Central memory CD8-positive, alpha-beta T cell (primary cell): ENCODE data around the gene FNIP2.
A peak's percentile ranks its signal among the peaks of the same experiment; 100 is the strongest.
"Not testable (repeated sequence)": the region's sequence is repeated elsewhere in the genome, so short reads cannot be mapped to it uniquely, and the experiment has no call there.

Experiments used
- ATAC-seq: fragments of 150-1000 bp; cut with Tn5 transposase; replicated peaks from 2 replicates; pipeline ENCODE4 v1.10.0; 2022; ENCODE audit warnings: mild to moderate bottlenecking, moderate FRiP score, moderate number of reproducible peaks; ENCODE audit not compliant: poor library complexity, severe bottlenecking; ENCODE audit errors: extremely low read depth
- DNase-seq, 2 donors: peaks; one replicate each; pipeline ENCODE4 v3.0.0; 2021; ENCODE audit warnings: low spot score in 2 of 2
- H3K27ac Mint-ChIP-seq: one replicate; pipeline ENCODE4 v1.8.0; 2022; ENCODE audit warnings: low read depth, mild to moderate bottlenecking, moderate library complexity, mixed read lengths
- H3K27me3 Mint-ChIP-seq: one replicate; pipeline ENCODE4 v1.8.0; 2022; ENCODE audit warnings: mixed read lengths
- H3K36me3 Mint-ChIP-seq: one replicate; pipeline ENCODE4 v1.8.0; 2022; ENCODE audit warnings: mild to moderate bottlenecking, moderate library complexity, mixed read lengths; ENCODE audit not compliant: insufficient read depth
- H3K4me1 Mint-ChIP-seq: one replicate; pipeline ENCODE4 v1.8.0; 2022; ENCODE audit warnings: mixed read lengths
- H3K4me3 Mint-ChIP-seq: one replicate; pipeline ENCODE4 v1.8.0; 2022; ENCODE audit warnings: mild to moderate bottlenecking, moderate library complexity, mixed read lengths
- H3K9me3 Mint-ChIP-seq: one replicate; pipeline ENCODE4 v1.8.0; 2022; ENCODE audit warnings: mixed read lengths

Gene FNIP2

GRCh38 chr4:158861766-158862165 lies 92.9 kb downstream of the FNIP2 start:
- H3K27me3 Mint-ChIP-seq: no peaks in the 10 kb centered on the region
- no peak for ATAC-seq

GRCh38 chr4:158863296-158863695 lies 94.5 kb downstream of the FNIP2 start:
- Mint-ChIP-seq H3K4me1 (no peaks in the 10 kb centered on the region), H3K4me3 (no peak overlapping the region), H3K9me3 (no peaks in the 10 kb centered on the region), H3K27me3 (no peaks in the 10 kb centered on the region), H3K27ac (no peak overlapping the region), H3K36me3 (peaks cover 6% of the 10 kb centered on the region)
- DNase-seq (no peak), ATAC-seq (no peak)

More at GRCh38 chr4:158861766-158862165, 92.9 kb downstream of the FNIP2 start:
- Mint-ChIP-seq H3K9me3 (no peaks in the 10 kb centered on the region), H3K4me3 (no peak overlapping the region), H3K36me3 (peaks cover 6% of the 10 kb centered on the region), H3K27ac (no peak overlapping the region), H3K4me1 (no peaks in the 10 kb centered on the region)
- DNase-seq: no peak

GRCh38 chr4:158865520-158866177 lies 96.8 kb downstream of the FNIP2 start:
- no peak for ATAC-seq
- Mint-ChIP-seq H3K9me3 (no peaks in the 10 kb centered on the region), H3K4me1 (no peaks in the 10 kb centered on the region), H3K27me3 (no peaks in the 10 kb centered on the region), H3K27ac (no peak overlapping the region), H3K4me3 (no peak overlapping the region), H3K36me3 (peaks cover 11% of the 10 kb centered on the region)
- DNase-seq: no peak

GRCh38 chr4:158869001-158869400 lies 100.2 kb downstream of the FNIP2 start:
- Mint-ChIP-seq H3K9me3 (no peaks in the 10 kb centered on the region), H3K36me3 (peaks cover 12% of the 10 kb centered on the region), H3K4me3 (no peak overlapping the region), H3K4me1 (peaks cover 6% of the 10 kb centered on the region), H3K27me3 (no peaks in the 10 kb centered on the region), H3K27ac (no peak overlapping the region)
- ATAC-seq (no peak), DNase-seq (no peak)

GRCh38 chr4:158869761-158870160 lies 100.9 kb downstream of the FNIP2 start:
- Mint-ChIP-seq H3K27ac (no peak overlapping the region), H3K9me3 (no peaks in the 10 kb centered on the region)

GRCh38 chr4:158870282-158870625 lies 101.4 kb downstream of the FNIP2 start:
- peak overlapping the region; percentile 73 for H3K27ac Mint-ChIP-seq
- peaks cover 12% of the 10 kb centered on the region for H3K36me3 Mint-ChIP-seq
- ATAC-seq (no peak), DNase-seq (no peak)
- H3K4me1 Mint-ChIP-seq: peaks cover 8% of the 10 kb centered on the region
- H3K9me3 Mint-ChIP-seq: no peaks in the 10 kb centered on the region
- no peaks in the 10 kb centered on the region for H3K27me3 Mint-ChIP-seq
- no peak overlapping the region for H3K4me3 Mint-ChIP-seq

More at GRCh38 chr4:158869761-158870160, 100.9 kb downstream of the FNIP2 start:
- DNase-seq (no peak), ATAC-seq (no peak)
- Mint-ChIP-seq H3K4me1 (peaks cover 8% of the 10 kb centered on the region), H3K4me3 (no peak overlapping the region), H3K36me3 (peaks cover 12% of the 10 kb centered on the region), H3K27me3 (no peaks in the 10 kb centered on the region)

- no peak overlapping the region for H3K4me3 Mint-ChIP-seq
- H3K4me1 Mint-ChIP-seq: peaks cover 8% of the 10 kb centered on the region
- no peaks in the 10 kb centered on the region for H3K9me3 Mint-ChIP-seq
- H3K27ac Mint-ChIP-seq: peak overlapping the region; percentile 73
- no peaks in the 10 kb centered on the region for H3K27me3 Mint-ChIP-seq
- ATAC-seq (no peak), DNase-seq (no peak)
- peaks cover 12% of the 10 kb centered on the region for H3K36me3 Mint-ChIP-seq
Observed at GRCh38 chr4:158870626-158871334, 102.0 kb downstream of the FNIP2 start.

- peaks cover 8% of the 10 kb centered on the region for H3K4me1 Mint-ChIP-seq
- H3K4me3 Mint-ChIP-seq: no peak overlapping the region
- no peak for ATAC-seq
- no peak overlapping the region for H3K27ac Mint-ChIP-seq
- H3K36me3 Mint-ChIP-seq: peaks cover 12% of the 10 kb centered on the region
- H3K9me3 Mint-ChIP-seq: no peaks in the 10 kb centered on the region
- DNase-seq: no peak
- H3K27me3 Mint-ChIP-seq: no peaks in the 10 kb centered on the region
Observed at GRCh38 chr4:158871335-158871724, 102.5 kb downstream of the FNIP2 start.

GRCh38 chr4:158873795-158874401 lies 105.1 kb downstream of the FNIP2 start:
- ATAC-seq (peak; percentile 80), DNase-seq (no peak)
- H3K4me1 Mint-ChIP-seq: peaks cover 8% of the 10 kb centered on the region
- H3K27ac Mint-ChIP-seq: no peak overlapping the region
- no peaks in the 10 kb centered on the region for H3K9me3 Mint-ChIP-seq
- no peaks in the 10 kb centered on the region for H3K27me3 Mint-ChIP-seq
- H3K4me3 Mint-ChIP-seq: peak overlapping the region; percentile 28
- peaks cover 7% of the 10 kb centered on the region for H3K36me3 Mint-ChIP-seq

GRCh38 chr4:158875026-158875425 lies 106.2 kb downstream of the FNIP2 start:
- Mint-ChIP-seq H3K27ac (no peak overlapping the region), H3K9me3 (no peaks in the 10 kb centered on the region), H3K4me3 (no peak overlapping the region), H3K4me1 (peaks cover 8% of the 10 kb centered on the region), H3K36me3 (peaks cover 8% of the 10 kb centered on the region), H3K27me3 (no peaks in the 10 kb centered on the region)
- ATAC-seq: no peak
- no peak for DNase-seq

GRCh38 chr4:158875455-158875854 lies 106.6 kb downstream of the FNIP2 start:
- ATAC-seq (no peak), DNase-seq (no peak)
- H3K4me1 Mint-ChIP-seq: peaks cover 8% of the 10 kb centered on the region
- no peak overlapping the region for H3K27ac Mint-ChIP-seq
- H3K4me3 Mint-ChIP-seq: no peak overlapping the region
- peaks cover 7% of the 10 kb centered on the region for H3K36me3 Mint-ChIP-seq
- no peaks in the 10 kb centered on the region for H3K9me3 Mint-ChIP-seq
- H3K27me3 Mint-ChIP-seq: no peaks in the 10 kb centered on the region

- DNase-seq: no peak
- H3K4me3 Mint-ChIP-seq: no peak overlapping the region
- peaks cover 3% of the 10 kb centered on the region for H3K36me3 Mint-ChIP-seq
- no peak overlapping the region for H3K27ac Mint-ChIP-seq
- H3K27me3 Mint-ChIP-seq: no peaks in the 10 kb centered on the region
- H3K9me3 Mint-ChIP-seq: no peaks in the 10 kb centered on the region
- ATAC-seq: no peak
- peaks cover 8% of the 10 kb centered on the region for H3K4me1 Mint-ChIP-seq
Observed at GRCh38 chr4:158877069-158877468, 108.2 kb downstream of the FNIP2 start.

GRCh38 chr4:158882142-158882541 lies 113.3 kb downstream of the FNIP2 start:
- H3K27ac Mint-ChIP-seq, H3K9me3 Mint-ChIP-seq, H3K4me1 Mint-ChIP-seq, DNase-seq, H3K4me3 Mint-ChIP-seq, ATAC-seq, H3K27me3 Mint-ChIP-seq, H3K36me3 Mint-ChIP-seq: not testable (repeated sequence)
